CD14-positive monocyte (primary cell): ENCODE measurements around the gene VGF. TPM values are rescaled to one million over a fixed set of nuclear protein-coding genes. Genes with fewer than 3 reads are reported as not detected.

ENCODE experiments used
- DNase-seq, 3 donors: peaks; one replicate each; pipeline ENCODE4 v3.0.0-alpha.2; 2011 to 2022
- H2AFZ ChIP-seq: 2 replicates; pipeline ENCODE4 v1.6.0; 2012; ENCODE audit warnings: mild to moderate bottlenecking, low read depth, low read length, inconsistent platforms; ENCODE audit not compliant: insufficient read depth, poor library complexity, severe bottlenecking
- H3K27ac ChIP-seq, 2 donors: 1 replicate in 1 of 2; 2 replicates in 1 of 2; pipeline ENCODE4 v1.5.1; 2012 to 2013; ENCODE audit warnings: low read length in 2 of 2, control low read depth in 1 of 2, inconsistent platforms in 1 of 2, low read depth in 1 of 2, mild to moderate bottlenecking in 1 of 2
- H3K27me3 ChIP-seq, 2 donors: one replicate each; pipeline versions ENCODE4 v1.6.0 to v1.6.1; 2011 to 2013; ENCODE audit warnings: low read length in 2 of 2; ENCODE audit not compliant: control insufficient read depth in 2 of 2, insufficient read depth in 2 of 2
- H3K36me3 ChIP-seq, 2 donors: replicated peaks in 1 of 2; 1 replicate in 1 of 2; 2 replicates in 1 of 2; pipeline versions ENCODE4 v1.5.1 to v1.6.1; 2012 to 2013; ENCODE audit warnings: low read length in 2 of 2, control low read depth in 1 of 2, inconsistent platforms in 1 of 2, mild to moderate bottlenecking in 1 of 2; ENCODE audit not compliant: insufficient read depth in 2 of 2, control insufficient read depth in 1 of 2
- H3K4me1 ChIP-seq, 2 donors: 1 replicate in 1 of 2; 2 replicates in 1 of 2; pipeline versions ENCODE4 v1.5.1 to v1.6.1; 2012 to 2013; ENCODE audit warnings: low read length in 2 of 2, control low read depth in 1 of 2, inconsistent platforms in 1 of 2, mild to moderate bottlenecking in 1 of 2, moderate library complexity in 1 of 2; ENCODE audit not compliant: insufficient read depth in 2 of 2, control insufficient read depth in 1 of 2
- H3K4me2 ChIP-seq: replicated peaks from 2 replicates; pipeline ENCODE3; 2012; ENCODE audit warnings: low read length, moderate library complexity, mild to moderate bottlenecking; ENCODE audit not compliant: poor library complexity, severe bottlenecking; ENCODE audit errors: extremely low read depth
- H3K4me3 ChIP-seq, 3 experiments: fragments of 200-600 bp in 1 of 3; sonication (generic) in 1 of 3; replicated peaks in 1 of 3; 1 replicate in 2 of 3; 2 replicates in 1 of 3; pipeline ENCODE4 v1.5.1; 2011 to 2013; ENCODE audit warnings: low read length in 3 of 3, mild to moderate bottlenecking in 3 of 3, control low read depth in 2 of 3, low read depth in 2 of 3, inconsistent platforms in 1 of 3, moderate library complexity in 1 of 3
- H3K79me2 ChIP-seq: 2 replicates; pipeline ENCODE4 v1.6.0; 2012; ENCODE audit warnings: mild to moderate bottlenecking, control low read depth, inconsistent platforms, low read length, moderate library complexity; ENCODE audit not compliant: insufficient read depth
- H3K9ac ChIP-seq: 2 replicates; pipeline ENCODE4 v1.6.0; 2017; ENCODE audit warnings: low read length, mild to moderate bottlenecking; ENCODE audit not compliant: insufficient read depth, poor library complexity, severe bottlenecking
- H3K9me3 ChIP-seq, 2 donors: replicated peaks in 1 of 2; 1 replicate in 1 of 2; 2 replicates in 1 of 2; pipeline versions ENCODE4 v1.5.1 to v1.6.1; 2012 to 2013; ENCODE audit warnings: low read length in 2 of 2, control low read depth in 1 of 2; ENCODE audit not compliant: control insufficient read depth in 1 of 2, insufficient read depth in 1 of 2
- H4K20me1 ChIP-seq: 2 replicates; pipeline ENCODE4 v1.6.0; 2012; ENCODE audit warnings: mild to moderate bottlenecking, low read length, control low read depth, moderate library complexity; ENCODE audit not compliant: insufficient read depth
- H3K27ac Mint-ChIP-seq, 7 donors: one replicate each; pipeline ENCODE4 v1.8.0; 2020; ENCODE audit warnings: mild to moderate bottlenecking in 7 of 7, mixed read lengths in 7 of 7, moderate library complexity in 6 of 7, inconsistent platforms in 2 of 7
- H3K27me3 Mint-ChIP-seq, 3 donors: one replicate each; pipeline ENCODE4 v1.8.0; 2021 to 2022; ENCODE audit warnings: low read depth in 3 of 3, mild to moderate bottlenecking in 3 of 3, mixed read lengths in 3 of 3, moderate library complexity in 3 of 3, inconsistent platforms in 1 of 3
- H3K36me3 Mint-ChIP-seq, 2 donors: one replicate each; pipeline ENCODE4 v1.8.0; 2020; ENCODE audit warnings: mixed read lengths in 2 of 2, inconsistent platforms in 1 of 2, mild to moderate bottlenecking in 1 of 2
- H3K4me1 Mint-ChIP-seq: one replicate; pipeline ENCODE4 v1.8.0; 2020; ENCODE audit warnings: mild to moderate bottlenecking, mixed read lengths
- H3K4me3 Mint-ChIP-seq, 2 donors: one replicate each; pipeline ENCODE4 v1.8.0; 2020; ENCODE audit warnings: mild to moderate bottlenecking in 2 of 2, mixed read lengths in 2 of 2, moderate library complexity in 1 of 2
- H3K9me3 Mint-ChIP-seq, 7 donors: one replicate each; pipeline ENCODE4 v1.8.0; 2020 to 2022; ENCODE audit warnings: mixed read lengths in 7 of 7, mild to moderate bottlenecking in 6 of 7, moderate library complexity in 6 of 7, inconsistent platforms in 2 of 7
- WGBS: methylation state at CpG from one replicate; pipeline ENCODE4 v1.1.5; 2013; ENCODE audit warnings: missing lambda C conversion rate; ENCODE audit not compliant: insufficient coverage; 5-methylcytosine and 5-hydroxymethylcytosine counted together
- intact Hi-C, 2 donors: fragments of 100-400 bp; cut with micrococcal nuclease; formaldehyde crosslinking; loops; one replicate each; pipeline versions ENCODE4 v1.15.0 to v1.15.1; 2023
- polyA plus RNA-seq, 3 donors: library from polyadenylated mRNA; depleted of rRNA in 1 of 3; unstranded in 2 of 3; stranded (reverse) in 1 of 3; fragments of 300-500 nt in 2 of 3; fragments of >200 nt in 1 of 3; fragmentation: Illumina TruSeq in 2 of 3; gene quantifications; 1 replicate in 2 of 3; 2 replicates in 1 of 3; pipeline ENCODE4 v1.2.3, GENCODE V29; 2012 to 2021
- TF ChIP-seq, protein P1 (sequence below): fragments of 200-600 bp; IDR thresholded peaks from one replicate; pipeline ENCODE4 v1.8.0; 2022; ENCODE audit warnings: antibody characterized with exemption, mild to moderate bottlenecking

The VGF gene
- polyA plus RNA-seq, 3 donors: not detected

DNA sequence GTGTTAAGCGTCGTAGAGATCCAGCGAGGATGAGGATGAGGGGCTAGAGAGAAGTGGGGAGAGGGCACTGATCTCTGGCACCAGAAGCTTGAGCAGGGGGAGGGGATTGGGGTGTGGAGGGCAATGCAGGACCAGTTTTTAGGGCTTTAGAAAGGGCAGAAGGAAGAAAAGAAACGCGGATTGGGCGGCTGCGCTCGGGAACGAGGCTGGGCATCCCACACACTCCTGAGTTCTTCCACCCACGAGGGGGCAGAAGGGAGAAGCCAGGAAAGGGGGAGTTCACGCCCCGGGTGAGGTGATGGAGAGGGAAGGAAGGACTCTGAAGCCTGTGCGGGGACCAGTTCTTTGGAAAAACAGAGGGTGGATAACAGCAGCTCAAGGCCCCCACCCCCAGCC, 6.1 kb upstream of the VGF start:
- TF ChIP-seq, protein P1, sequence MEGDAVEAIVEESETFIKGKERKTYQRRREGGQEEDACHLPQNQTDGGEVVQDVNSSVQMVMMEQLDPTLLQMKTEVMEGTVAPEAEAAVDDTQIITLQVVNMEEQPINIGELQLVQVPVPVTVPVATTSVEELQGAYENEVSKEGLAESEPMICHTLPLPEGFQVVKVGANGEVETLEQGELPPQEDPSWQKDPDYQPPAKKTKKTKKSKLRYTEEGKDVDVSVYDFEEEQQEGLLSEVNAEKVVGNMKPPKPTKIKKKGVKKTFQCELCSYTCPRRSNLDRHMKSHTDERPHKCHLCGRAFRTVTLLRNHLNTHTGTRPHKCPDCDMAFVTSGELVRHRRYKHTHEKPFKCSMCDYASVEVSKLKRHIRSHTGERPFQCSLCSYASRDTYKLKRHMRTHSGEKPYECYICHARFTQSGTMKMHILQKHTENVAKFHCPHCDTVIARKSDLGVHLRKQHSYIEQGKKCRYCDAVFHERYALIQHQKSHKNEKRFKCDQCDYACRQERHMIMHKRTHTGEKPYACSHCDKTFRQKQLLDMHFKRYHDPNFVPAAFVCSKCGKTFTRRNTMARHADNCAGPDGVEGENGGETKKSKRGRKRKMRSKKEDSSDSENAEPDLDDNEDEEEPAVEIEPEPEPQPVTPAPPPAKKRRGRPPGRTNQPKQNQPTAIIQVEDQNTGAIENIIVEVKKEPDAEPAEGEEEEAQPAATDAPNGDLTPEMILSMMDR: no peak
- Histone ChIP-seq H4K20me1 (no peaks in the 10 kb centered on the region), H2AFZ (no peak overlapping the region), H3K4me3 (no peak overlapping the region), H3K27me3 (peaks cover 78 to 99% of the 10 kb centered on the region in 2 donors), H3K79me2 (no peaks in the 10 kb centered on the region), H3K27ac (no peak overlapping the region), H3K36me3 (no peaks in the 10 kb centered on the region), H3K4me1 (peaks cover 41 to 48% of the 10 kb centered on the region in 2 donors), H3K4me2 (no peak overlapping the region), H3K9ac (no peak overlapping the region), H3K9me3 (peaks cover 5 to 39% of the 10 kb centered on the region in 2 donors)
- no peak for DNase-seq
- H3K4me1 Mint-ChIP-seq: peaks cover 60% of the 10 kb centered on the region
- peak overlapping the region in 1 of 2 donors; percentile 88 for H3K4me3 Mint-ChIP-seq
- intact Hi-C loops: loop anchor here in 1 of 2 donors (2.0 kb wide), 1 partner anchor 13 kb away; no protein-coding TSS in a partner anchor
- 8% methylated on average over 2 of the region's 13 CpGs for WGBS
- peaks cover 6 to 53% (median 28%) of the 10 kb centered on the region in 7 donors for H3K9me3 Mint-ChIP-seq
- peaks cover 98 to 100% (median 98%) of the 10 kb centered on the region in 3 donors for H3K27me3 Mint-ChIP-seq
- H3K27ac Mint-ChIP-seq: peak overlapping the region in 1 of 7 donors; percentile 38
- peaks cover 10 to 31% of the 10 kb centered on the region in 2 donors for H3K36me3 Mint-ChIP-seq

DNA sequence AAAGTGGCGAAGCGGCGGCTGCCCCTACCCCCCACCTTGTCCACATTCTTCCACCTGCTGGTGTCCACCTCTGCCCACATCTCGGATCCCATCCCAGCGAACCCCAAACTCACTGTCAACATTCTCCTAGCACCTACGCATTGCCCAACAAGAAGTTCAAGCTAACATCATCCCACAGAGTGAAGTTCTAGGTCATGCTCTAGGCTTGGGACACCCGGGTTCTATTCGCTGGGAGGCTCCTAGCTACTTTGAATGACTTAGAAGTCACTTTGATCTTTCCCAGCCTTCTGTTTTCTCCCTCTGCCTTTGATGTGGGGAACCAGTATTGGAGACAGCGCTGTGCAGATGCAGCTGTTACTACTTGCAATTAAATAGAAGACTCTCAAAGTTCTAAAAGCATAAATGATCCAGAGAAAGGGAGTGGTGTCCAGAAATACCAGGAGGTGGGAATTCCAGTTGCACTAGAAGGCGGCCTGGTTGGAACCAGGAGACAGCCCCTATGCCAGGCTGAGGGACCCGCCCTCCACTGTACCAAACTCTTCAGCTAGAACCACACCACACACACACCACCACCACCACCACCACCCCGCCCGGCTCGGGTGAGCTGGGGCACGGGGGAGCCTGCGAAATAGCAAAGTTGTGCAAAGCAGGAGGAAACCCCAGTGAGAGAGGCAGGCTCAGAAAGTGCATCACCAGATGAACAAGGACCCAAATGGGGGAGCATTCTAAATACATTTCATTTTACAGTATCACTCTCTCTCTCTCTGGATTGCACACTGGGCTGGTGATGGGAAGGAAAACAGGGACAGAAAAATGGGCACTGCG, 5.5 kb upstream of the VGF start:
- no peak overlapping the region for H2AFZ ChIP-seq
- Mint-ChIP-seq H3K4me1 (peaks cover 65% of the 10 kb centered on the region), H3K27me3 (peaks cover 98 to 100% (median 98%) of the 10 kb centered on the region in 3 donors), H3K27ac (peak overlapping the region in 3 of 7 donors; percentile 26 to 82 (median 63)), H3K36me3 (peaks cover 13 to 34% of the 10 kb centered on the region in 2 donors), H3K9me3 (peaks cover 6 to 55% (median 32%) of the 10 kb centered on the region in 7 donors), H3K4me3 (peak overlapping the region in 1 of 2 donors; percentile 88)
- no peaks in the 10 kb centered on the region for H3K79me2 ChIP-seq
- intact Hi-C loops: loop anchor here in 1 of 2 donors (2.0 kb wide), 1 partner anchor 14 kb away; no protein-coding TSS in a partner anchor
- peaks cover 5 to 42% of the 10 kb centered on the region in 2 donors for H3K9me3 ChIP-seq
- H4K20me1 ChIP-seq: peaks cover 3% of the 10 kb centered on the region
- H3K4me1 ChIP-seq: peaks cover 45 to 51% of the 10 kb centered on the region in 2 donors
- no peaks in the 10 kb centered on the region for H3K36me3 ChIP-seq
- no peak overlapping the region for H3K4me2 ChIP-seq
- DNase-seq: peak in 1 of 3 donors; percentile 52
- H3K9ac ChIP-seq: no peak overlapping the region
- no peak overlapping the region for H3K27ac ChIP-seq
- TF ChIP-seq, protein P1: no peak
- peaks cover 79 to 99% of the 10 kb centered on the region in 2 donors for H3K27me3 ChIP-seq
- 4% methylated on average over 10 of the region's 17 CpGs for WGBS
- no peak overlapping the region for H3K4me3 ChIP-seq
